GM19452 (cell line): Measurements from ENCODE around the gene NRXN3.

Experiments used
- ATAC-seq: cut with Tn5 transposase; IDR thresholded peaks from one replicate; pipeline ENCODE4 v1.9.1; 2021; ENCODE audit not compliant: unreplicated experiment

NRXN3 gene

DNA sequence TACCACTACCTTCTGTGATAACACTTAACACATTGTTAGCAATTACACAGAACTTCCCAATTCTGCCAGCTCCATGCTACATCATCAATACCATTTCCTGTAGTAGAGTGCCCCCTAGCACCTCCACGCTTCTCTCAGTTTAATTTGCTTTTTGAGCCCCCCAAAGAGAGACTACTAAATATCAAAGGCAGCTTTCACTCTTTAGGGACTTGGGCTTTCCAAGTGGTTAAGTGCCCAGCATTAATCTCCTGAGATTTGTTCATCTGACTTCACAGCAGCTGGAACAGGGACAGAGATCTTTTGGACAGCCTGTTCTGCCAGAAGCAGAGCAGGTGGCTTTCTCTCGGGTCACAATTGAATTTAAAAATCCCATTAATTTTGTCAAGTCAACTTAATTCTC lies 1086.2 kb downstream of the NRXN3 start:
- no peak for ATAC-seq

DNA sequence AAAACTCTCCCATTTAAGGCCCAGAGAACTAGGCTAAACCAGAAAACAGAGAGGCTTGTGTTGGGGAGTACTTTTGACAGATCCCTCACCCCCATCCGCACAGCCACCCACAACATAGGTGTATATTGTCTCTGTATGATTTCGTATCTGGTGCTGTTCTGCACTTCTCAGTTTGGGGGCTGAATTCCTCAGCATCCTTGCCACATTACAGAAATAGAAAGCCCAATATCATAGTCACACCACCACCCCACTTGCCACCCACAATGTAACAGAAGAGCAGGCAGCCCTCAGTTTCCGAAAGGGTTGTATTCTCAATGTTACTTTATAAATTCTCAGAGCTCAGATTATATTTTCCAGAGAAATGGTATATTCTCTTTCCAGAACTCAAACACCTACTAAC lies 1090.2 kb downstream of the NRXN3 start:
- no peak for ATAC-seq

GRCh38 chr14:79265366-79265946 lies 1095.3 kb downstream of the NRXN3 start:
- no peak for ATAC-seq

GRCh38 chr14:79270361-79270760 lies 1100.2 kb downstream of the NRXN3 start:
- no peak for ATAC-seq

DNA sequence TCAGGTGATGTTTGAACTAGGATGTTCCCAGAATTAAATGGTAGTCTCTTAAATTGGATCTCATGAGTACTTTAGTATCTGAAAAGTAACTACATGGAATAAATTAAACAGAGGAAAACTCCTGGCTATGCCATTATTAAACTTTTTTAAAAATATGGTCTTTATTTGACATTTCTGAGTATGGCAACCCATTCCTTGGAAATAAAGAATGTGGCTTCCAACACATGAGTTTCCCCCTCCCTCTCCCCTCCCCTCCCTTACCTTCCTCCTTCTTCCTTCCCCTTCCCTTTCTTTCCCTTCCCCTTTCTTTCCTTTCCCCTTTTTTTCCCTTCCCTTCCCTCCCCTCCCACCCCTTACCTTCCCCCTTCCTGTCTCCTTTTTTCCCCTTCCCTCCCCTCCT lies 1100.9 kb downstream of the NRXN3 start:
- no peak for ATAC-seq

DNA sequence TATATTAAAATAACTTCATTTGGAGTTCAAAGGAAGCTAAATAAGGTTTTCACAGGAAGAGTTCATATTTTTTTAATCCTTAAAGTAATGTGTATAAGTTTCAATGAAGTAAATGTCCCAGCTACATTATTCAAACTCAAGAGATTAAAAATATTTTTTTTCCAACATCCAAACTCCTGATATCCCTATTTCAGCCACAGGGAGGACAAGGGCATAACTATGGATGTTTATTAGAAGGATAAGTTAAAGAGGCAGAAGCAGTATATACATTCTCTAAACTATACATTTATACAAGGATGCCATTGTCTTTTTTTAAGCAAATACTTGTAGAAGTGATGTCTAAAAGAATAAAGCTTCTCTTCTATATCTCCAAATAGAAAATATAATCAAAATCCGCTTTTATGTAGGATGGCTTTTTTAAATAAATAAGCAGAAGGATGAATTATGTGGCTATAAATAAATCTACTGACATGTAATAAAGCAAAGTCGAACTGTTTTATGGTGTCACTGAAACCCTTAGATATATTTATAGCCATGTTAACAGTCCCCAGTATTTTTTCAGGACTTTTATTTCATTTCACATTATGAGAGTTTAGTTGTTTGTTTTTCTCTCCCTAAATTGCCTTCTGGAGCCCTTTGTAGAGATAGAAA lies 1104.6 kb downstream of the NRXN3 start:
- no peak for ATAC-seq

DNA sequence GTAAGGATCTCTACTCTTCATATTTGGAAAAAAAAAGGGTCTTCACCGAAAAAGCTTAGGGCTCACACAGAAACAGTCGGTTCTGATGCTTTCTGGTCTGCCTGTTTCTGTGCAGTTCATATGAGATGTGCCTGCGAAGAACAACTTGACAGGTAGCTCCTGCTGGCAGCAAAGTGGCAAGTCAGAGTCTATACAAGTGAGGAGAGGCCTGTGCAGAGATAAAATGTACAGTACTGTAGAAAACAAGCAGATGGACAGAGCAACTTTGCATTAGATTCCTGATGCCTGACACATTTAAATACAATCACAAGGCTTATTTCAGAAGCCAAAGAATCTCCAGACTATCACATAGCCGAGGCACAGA lies 1105.1 kb downstream of the NRXN3 start:
- ATAC-seq = no peak

DNA sequence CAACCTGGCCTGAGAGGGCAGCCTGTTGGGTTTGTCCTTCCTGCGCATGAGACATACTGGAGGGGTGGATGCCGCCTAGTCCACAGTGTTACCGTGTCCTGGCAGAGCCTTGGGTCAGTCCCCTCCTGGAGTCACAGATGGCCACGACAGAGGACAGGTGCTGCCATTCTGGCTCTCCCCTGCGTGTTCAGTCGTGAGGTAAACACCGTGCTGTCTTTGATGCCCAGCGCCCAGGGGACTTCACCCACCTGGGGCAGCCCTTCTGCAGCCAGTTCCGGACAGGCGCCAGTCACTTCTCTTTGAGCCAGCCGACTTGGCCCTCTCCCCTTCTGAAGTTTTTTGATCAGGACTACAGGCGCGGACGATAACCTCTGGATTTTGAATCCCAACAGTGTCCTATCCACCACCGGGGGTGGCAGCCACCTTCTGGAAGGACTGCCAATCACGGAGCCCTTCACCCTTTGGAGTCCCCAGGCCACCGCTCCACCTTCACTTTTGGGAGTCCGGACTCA lies 1108.2 kb downstream of the NRXN3 start:
- ATAC-seq = no peak

DNA sequence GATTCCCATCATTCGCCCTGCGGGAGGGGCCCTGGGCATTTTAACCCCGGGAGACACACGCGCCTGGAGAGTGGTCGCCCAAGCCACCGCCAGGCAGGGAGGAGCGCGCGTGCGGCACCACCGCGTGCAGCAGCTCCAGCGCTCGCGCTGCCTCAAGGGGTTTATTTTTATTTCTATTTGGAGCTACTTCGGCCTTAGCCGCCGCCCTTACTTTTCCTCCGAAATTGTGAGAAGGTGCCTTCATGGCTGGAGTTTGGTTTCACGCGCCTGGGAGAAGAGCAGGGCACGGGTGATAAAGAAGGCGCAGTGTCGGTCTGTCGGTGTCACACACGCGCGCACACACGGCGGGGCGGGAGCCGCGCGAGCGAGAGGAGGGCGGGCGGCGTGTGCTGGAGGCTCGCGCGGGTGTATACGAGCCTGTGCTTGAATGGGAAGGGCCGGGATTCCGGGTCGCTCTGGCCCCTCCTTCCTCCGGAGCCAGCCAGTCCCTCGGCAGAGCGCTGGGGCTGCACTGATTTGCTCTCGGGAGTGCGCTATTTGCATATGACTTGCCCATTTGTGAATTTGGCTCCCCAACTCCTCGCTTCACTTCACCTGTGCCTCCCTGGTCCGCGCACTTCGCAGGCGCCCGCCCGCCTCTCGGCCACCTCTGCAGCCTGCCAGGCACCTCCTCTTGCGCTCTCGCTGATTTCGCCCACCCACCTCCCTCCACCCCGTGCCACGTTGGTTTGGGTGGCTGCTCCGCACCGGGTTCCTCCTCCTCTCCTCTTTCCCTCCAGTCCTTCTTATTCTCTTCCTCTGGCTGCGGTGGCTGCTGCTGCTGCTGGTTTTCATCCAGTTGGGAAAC lies 1108.8 kb downstream of the NRXN3 start:
- ATAC-seq = no peak

DNA sequence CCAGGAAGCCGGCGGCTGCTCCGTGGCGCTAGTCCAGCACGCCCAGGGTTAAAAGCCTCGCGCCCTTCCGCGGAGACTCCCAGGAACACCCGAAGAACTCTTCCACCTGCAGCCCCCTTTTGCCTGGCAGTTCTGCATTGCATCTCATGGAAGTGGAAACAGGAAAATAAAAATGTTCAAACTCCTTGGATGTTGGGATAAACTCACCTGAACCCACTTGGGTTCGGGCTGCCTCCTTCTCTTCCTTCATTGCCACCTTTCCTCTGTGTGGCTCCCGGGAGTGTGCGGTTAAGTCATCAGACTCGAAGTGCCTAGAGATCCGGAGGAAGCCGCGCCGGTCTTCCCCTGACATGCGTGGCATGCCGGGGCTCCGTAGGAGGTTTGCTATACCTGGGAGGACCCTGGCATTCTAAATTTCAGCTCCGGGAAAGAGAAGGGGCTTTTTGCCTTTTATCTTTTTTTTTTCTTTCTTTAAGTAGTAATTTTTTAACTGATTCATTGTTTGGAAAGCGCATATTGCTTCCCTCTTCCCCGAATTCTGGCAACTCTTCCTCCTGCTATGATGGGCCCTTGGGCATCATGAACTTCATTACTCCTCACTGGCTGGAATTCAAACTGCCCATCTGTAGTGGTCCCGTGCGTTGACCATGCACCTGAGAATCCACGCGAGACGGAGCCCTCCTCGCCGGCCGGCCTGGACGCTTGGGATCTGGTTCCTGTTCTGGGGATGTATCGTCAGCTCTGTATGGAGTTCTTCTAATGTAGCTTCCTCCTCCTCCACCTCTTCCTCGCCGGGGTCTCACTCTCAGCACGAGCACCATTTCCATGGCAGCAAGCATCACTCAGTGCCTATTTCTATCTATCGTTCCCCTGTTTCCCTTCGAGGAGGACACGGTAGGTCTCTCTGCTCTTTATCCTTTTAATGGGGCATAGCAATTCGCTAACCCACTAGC lies 1109.7 kb downstream of the NRXN3 start:
- ATAC-seq = no peak

- ATAC-seq = no peak
Observed at GRCh38 chr14:79281244-79282152, 1111.3 kb downstream of the NRXN3 start.

- no peak for ATAC-seq
Observed at GRCh38 chr14:79284621-79285020, 1114.4 kb downstream of the NRXN3 start.

GRCh38 chr14:79285263-79285662 lies 1115.1 kb downstream of the NRXN3 start:
- ATAC-seq = no peak

DNA sequence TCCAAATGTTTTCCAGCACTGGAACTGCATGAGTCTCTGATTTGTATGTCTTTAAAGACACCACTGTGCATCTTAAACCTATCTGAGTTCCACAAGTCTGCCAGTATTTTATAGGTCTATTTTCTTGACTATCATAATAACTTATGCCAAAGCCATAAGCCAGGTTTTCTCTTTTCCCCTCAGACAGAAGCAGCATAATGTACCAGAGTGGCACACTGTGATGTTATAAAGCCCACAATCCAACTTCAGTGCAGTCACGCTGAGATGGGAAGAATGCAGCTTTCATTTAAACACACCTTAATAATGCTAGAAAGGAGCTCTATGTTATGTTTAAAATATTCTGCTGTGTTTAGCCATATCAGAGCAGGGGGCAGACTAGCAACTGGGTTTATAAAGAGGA lies 1117.8 kb downstream of the NRXN3 start:
- no peak for ATAC-seq

GRCh38 chr14:79293482-79294177 lies 1123.5 kb downstream of the NRXN3 start:
- no peak for ATAC-seq

GRCh38 chr14:79294499-79294898 lies 1124.3 kb downstream of the NRXN3 start:
- ATAC-seq = no peak

- ATAC-seq = no peak
Observed at GRCh38 chr14:79295385-79295784, 1125.2 kb downstream of the NRXN3 start.

DNA sequence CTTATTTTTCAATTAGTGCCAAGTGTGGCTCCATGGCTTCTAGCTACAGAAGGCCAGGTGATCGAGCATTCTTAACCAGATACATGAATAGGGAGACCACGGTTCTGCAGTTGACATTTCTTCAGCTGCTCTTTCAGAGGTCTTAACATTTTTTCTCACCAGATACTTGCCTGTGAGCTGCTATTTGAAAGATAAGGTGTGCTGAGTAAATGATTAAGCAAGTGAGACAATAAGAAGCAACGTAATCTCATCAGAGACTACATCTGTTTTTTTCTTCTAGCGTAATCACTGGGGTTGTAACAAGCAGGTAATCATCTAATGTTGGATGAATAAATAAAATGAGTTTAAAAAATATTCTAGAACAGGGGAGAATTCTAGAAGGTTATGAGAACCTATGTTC lies 1128.2 kb downstream of the NRXN3 start:
- ATAC-seq = no peak

GRCh38 chr14:79299162-79299561 lies 1129.0 kb downstream of the NRXN3 start:
- no peak for ATAC-seq
